Stimulated activated CD8-positive, alpha-beta memory T cell treated with anti-CD3 and anti-CD28 coated beads, Interleukin-2, amount 100 ng/mL, for 48 hours (primary cell): ENCODE results near the gene CHCHD3.
A peak's percentile ranks its signal among the peaks of the same experiment; 100 is the strongest.

Source experiments
- DNase-seq, 2 donors: peaks; one replicate each; pipeline ENCODE4 v3.0.0-alpha.2; 2020; ENCODE audit warnings: low read depth in 2 of 2

Gene CHCHD3

GRCh38 chr7:133044722-133045473 is 37.0 kb downstream of the CHCHD3 start:
- DNase-seq: no peak

DNA sequence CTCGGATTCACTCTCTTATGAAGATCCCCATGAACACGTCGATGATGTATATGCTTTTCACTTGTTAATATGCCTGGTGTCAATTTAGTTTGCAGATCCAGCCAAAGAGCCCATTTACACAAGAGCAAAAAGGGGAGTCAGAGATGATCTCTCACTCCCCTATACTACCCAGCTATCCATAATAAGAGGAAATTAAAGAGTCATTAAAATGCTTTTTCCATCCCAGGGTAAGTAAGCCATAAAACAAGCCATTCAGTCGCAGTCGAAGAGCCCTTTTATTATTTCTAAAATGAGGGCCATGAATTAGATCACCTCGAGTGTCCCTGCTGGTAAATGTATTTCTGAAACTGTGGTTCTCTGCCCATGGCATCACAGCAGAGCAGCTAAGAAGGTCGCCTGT is 41.2 kb downstream of the CHCHD3 start:
- DNase-seq: no peak

DNA sequence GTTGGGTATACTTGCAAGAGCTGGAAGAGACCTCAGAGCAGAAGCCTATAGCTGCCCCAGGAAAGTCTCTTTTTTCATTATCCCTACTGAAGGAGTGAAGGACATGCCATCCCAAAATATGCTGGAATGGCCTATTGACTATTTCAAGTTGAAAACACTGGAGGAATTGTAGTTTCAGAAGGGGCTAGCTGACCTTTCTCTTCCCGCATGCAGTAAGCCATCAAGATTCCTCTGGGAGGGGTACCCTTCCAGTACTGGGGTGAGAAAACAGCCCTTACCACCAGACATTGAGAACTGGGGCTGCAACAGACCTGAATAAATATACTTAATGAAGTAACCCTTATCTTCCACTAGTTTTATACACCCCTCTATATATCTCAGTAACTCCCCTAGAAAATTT is 41.7 kb downstream of the CHCHD3 start:
- no peak for DNase-seq

DNA sequence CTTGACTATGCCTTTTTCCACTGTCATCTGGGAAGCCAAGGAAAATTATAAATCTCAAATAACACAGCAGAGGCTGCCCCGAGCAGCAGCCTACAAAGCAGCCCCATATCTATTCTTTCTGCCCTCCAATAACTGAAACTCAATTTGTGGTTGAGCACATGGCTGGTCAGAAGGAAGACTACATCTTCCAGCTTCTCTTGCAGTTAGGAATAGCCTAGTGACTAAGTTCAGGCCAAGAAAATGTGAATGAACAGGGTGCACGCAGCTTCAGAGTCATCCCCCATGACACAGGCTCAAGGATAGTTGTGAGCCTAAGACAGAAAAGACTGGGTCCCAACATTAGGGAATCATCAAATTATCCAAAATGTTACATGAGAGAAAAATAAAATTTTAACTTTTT is 42.3 kb downstream of the CHCHD3 start:
- DNase-seq: no peak

DNA sequence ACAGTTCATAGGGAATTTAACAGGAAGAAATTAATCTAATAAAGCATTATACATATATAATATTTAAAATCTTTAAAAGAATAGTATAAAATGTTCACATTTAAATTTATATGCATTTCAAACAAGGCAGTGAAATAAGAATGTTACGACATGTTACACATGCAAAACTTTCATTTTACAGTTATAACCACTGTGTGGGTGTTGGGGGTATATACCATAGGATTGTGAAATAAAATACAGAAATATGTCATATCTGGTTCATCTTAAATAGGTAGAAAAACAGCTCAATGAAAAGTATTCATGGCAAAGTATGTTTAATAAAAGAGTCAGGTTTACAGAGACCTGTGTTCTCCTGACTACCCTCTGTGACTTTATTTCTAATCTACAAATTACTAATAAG is 45.6 kb downstream of the CHCHD3 start:
- DNase-seq: no peak

- DNase-seq: peak in 1 of 2 donors; percentile 9
Measured at GRCh38 chr7:133035240-133035639, 46.6 kb downstream of the CHCHD3 start.

DNA sequence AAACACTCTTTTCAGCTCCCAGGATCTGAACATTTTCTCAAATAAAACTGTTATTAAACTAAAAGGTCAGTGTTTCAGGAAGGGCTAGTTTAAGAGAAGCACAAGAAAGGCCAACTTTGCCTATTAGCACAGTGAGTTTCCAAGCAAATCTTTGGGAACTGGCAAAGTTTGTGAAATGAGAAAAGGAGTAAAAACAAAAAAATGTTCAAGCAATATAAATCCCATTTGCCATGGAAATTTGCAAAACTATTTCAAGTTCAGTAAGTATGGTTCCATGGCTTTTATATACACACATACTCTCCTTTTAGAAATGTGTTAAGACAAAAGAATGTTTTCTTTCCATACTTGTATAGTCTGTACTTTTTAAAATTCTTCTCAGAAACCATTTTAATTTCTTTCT is 51.5 kb downstream of the CHCHD3 start:
- no peak for DNase-seq

DNA sequence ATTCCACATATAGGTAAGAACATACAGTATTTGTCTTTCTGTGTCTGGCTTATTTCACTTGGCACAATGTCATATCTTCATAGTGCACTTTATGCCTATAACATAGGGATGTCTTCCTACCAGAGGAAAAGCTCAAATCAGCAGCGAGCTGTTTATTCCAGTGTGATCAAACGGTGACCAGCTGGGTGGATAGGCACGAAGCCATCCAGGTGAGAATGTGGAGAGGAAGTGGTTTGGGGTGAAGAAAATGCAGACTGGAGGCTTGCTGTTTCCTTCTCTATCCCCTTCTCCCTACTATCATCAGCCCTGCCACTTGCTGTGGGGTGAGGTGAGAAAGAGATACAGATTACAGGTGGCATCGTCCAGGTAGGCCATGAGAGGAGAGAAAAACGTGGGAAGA is 52.4 kb downstream of the CHCHD3 start:
- no peak for DNase-seq

DNA sequence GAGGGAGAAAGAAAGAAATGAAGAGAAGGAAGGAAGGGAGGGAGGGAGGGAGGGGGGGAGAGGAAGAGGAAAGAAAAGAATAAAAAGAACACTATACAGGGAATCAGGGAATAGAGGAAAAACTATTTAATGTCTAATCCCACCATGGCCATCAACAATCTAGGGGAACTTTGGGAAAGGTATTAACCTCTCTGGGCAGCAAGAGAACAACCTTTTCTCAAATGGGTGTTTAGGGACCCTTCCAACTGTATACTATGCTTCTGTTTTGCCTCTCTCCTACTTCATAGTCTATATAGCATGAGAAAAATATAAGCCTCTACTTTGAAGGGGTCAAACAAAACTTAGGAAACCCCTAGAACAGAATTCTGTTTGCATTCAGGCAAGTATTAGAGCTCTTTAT is 54.5 kb downstream of the CHCHD3 start:
- no peak for DNase-seq

GRCh38 chr7:133026210-133026859 is 55.6 kb downstream of the CHCHD3 start:
- no peak for DNase-seq

- DNase-seq: no peak
Measured at GRCh38 chr7:133025056-133025455, 56.8 kb downstream of the CHCHD3 start.

- no peak for DNase-seq
Measured at GRCh38 chr7:133024596-133024995, 57.3 kb downstream of the CHCHD3 start.

DNA sequence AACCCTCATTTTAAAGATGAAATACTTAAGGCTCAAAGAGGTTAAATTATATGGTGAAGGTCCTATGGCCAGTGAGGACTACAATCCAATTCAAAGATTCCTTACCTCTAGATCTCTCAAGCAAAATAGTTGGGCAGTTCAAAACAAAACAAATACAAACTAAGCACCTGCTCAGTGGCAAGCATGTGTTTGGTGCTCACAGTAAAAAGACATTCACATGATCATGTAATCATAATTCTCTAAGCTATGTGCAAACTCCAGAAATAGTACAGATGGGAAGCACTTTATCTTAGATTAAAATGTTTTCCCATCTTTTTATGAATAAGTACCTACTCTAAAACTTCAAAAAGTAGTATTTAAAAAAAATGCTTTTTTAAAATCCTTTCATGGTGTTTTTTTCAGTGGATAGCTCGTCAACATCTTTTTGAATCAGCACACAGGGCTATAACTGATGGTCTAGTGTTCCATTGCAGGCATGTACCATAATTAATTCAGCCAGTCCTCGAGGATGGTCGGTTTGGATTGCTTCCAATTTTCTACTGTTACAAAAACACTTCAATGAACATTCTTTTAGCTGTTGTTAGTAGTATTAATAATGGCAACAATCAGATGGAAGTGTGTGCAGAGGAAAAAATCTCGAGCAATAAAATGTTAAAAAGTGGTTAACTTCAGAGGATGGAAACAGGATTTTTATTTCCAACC is 58.4 kb downstream of the CHCHD3 start:
- DNase-seq: no peak

DNA sequence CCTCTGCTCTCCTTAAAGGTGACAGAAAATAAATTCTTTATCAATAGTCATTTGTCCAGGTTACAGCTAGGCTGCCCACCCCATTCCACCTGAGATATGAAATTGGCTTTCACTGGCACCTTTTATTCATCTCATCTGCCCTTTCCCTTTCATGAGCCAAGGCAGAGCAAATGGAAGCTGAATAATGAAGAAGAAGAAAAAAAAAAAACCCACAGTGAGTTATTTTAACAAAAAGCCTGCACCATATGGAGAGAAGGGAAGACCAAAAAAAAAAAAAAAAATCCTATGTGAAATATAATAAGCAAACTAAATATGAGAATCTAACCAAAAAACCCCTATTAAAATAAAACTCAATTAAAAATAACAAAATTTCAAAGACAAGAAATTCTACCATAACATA is 59.2 kb downstream of the CHCHD3 start:
- DNase-seq: no peak

DNA sequence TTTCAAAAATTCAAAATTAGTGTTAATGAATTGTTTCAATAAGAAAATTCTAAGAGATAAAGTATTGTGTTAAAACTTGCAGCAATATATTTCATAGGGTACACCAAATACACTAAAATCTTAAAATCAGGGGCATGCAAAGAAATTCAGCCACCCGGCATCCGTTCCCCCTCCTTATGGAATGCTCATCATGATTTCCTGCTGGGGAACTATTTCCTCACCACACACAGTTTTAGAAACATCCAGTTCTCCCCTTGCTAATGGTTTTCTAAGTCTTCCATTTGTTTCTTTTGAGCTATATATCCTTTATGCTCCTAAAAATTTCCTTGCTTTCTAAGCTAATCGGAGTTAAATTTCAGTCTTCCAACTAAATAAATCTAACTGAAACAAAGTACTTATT is 60.7 kb downstream of the CHCHD3 start:
- no peak for DNase-seq

DNA sequence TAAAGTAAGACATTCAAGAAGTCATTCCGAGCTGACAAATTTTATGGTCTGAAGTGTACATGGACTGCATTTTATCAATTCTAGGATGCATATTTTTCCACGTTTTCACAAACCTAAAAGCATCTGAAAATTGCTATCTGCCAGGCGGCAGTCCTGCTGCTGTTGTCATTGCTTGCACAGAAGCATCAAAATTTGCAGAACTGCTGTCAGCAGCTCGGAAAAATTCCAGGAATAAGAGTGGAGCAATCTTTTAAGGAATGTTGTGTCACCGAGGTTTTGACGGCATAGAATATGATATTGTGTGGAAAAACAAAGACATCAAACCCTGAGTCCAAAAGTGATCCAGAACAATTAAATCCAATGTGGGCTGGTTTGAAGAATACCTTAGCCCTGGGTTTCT is 61.4 kb downstream of the CHCHD3 start:
- DNase-seq: no peak

DNA sequence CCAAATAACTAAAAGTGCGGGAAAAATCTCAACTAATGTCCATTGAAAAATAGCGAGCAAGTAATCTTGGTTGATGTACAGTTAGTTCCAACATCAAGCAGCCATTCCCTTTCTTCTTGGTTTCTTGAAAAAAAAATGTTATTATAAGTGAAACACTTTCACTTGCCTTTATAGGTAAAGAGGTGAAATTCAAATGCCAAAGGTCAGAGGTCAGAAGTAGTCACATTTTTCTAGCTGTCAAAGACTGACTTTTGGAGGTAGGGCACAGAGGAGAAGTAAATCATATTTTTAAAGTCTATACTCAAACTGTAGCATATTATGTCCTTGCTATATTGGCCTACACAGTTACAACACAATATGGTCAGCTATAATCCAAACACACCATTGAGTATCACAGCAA is 62.3 kb downstream of the CHCHD3 start:
- DNase-seq: no peak

GRCh38 chr7:133016604-133017003 is 65.3 kb downstream of the CHCHD3 start:
- DNase-seq: no peak

- DNase-seq: no peak
Measured at GRCh38 chr7:133015888-133016287, 66.0 kb downstream of the CHCHD3 start.

DNA sequence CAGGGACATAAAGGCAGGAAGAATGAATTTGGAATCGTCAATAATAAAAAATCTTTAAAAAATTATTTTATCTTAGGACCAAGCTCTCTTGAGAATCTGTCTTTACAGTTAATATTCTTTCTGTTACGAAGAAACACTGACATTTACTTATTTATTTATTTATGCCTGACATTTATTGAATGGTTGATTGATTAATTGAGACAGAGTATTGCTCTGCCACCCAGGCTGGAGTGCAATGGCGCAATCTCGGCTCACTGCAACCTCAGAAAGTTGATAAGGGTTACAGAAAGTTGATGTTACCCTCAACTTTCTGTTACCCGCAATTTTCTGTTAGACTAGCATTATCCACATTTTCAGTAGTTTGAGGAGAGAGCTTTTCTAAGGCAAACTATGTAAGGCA is 70.1 kb downstream of the CHCHD3 start:
- DNase-seq: no peak

- no peak for DNase-seq
Measured at GRCh38 chr7:133009426-133010252, 72.3 kb downstream of the CHCHD3 start.

GRCh38 chr7:133007961-133008360 is 73.9 kb downstream of the CHCHD3 start:
- DNase-seq: no peak
